ENCODE results near the gene ERV3-1.
"Not testable (repeated sequence)": the region's sequence is repeated elsewhere in the genome, so short reads cannot be mapped to it uniquely, and the experiment has no call there.

GRCh38 chr7:64950673-64951072 is 55.8 kb downstream of the ERV3-1 start:
- not testable (repeated sequence) for TF ChIP-seq CTCF, POLR2AphosphoS5, POLR2A (IDR thresholded peaks at IDR 0.05)
